Astrocyte of the spinal cord (primary cell): ENCODE measurements around the gene TEDC1.

Experiments used
- DNase-seq: peaks from one replicate; pipeline ENCODE4 v3.0.0; 2011; ENCODE audit warnings: low read depth, low spot score
- H3K4me3 ChIP-seq: 2 replicates; pipeline ENCODE4 v1.5.1; 2011; ENCODE audit warnings: low read depth, mild to moderate bottlenecking, low read length, moderate library complexity
- in situ Hi-C: cut with HindIII; loops from 2 replicates; pipeline ENCODE4 v1.10.0; 2017; ENCODE audit warnings: low sequenced_read_pairs
- TF ChIP-seq, protein P1 (sequence below): IDR thresholded peaks from 2 replicates; pipeline ENCODE4 v1.5.1; 2012; ENCODE audit warnings: low read depth, mild to moderate bottlenecking, low read length, inconsistent platforms

TEDC1 gene

GRCh38 chr14:105526776-105527380 is 35.8 kb downstream of the TEDC1 start:
- in situ Hi-C loops: no loop called here
- peak overlapping the region; percentile 42 for H3K4me3 ChIP-seq

GRCh38 chr14:105527381-105527825 is 36.4 kb downstream of the TEDC1 start:
- H3K4me3 ChIP-seq: peak overlapping the region; percentile 42
- no peak for DNase-seq
- in situ Hi-C loops: no loop called here
- TF ChIP-seq, protein P1, sequence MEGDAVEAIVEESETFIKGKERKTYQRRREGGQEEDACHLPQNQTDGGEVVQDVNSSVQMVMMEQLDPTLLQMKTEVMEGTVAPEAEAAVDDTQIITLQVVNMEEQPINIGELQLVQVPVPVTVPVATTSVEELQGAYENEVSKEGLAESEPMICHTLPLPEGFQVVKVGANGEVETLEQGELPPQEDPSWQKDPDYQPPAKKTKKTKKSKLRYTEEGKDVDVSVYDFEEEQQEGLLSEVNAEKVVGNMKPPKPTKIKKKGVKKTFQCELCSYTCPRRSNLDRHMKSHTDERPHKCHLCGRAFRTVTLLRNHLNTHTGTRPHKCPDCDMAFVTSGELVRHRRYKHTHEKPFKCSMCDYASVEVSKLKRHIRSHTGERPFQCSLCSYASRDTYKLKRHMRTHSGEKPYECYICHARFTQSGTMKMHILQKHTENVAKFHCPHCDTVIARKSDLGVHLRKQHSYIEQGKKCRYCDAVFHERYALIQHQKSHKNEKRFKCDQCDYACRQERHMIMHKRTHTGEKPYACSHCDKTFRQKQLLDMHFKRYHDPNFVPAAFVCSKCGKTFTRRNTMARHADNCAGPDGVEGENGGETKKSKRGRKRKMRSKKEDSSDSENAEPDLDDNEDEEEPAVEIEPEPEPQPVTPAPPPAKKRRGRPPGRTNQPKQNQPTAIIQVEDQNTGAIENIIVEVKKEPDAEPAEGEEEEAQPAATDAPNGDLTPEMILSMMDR: no peak

More at GRCh38 chr14:105526776-105527380, 35.8 kb downstream of the TEDC1 start:
- no peak for DNase-seq
- TF ChIP-seq, protein P1: no peak

DNA sequence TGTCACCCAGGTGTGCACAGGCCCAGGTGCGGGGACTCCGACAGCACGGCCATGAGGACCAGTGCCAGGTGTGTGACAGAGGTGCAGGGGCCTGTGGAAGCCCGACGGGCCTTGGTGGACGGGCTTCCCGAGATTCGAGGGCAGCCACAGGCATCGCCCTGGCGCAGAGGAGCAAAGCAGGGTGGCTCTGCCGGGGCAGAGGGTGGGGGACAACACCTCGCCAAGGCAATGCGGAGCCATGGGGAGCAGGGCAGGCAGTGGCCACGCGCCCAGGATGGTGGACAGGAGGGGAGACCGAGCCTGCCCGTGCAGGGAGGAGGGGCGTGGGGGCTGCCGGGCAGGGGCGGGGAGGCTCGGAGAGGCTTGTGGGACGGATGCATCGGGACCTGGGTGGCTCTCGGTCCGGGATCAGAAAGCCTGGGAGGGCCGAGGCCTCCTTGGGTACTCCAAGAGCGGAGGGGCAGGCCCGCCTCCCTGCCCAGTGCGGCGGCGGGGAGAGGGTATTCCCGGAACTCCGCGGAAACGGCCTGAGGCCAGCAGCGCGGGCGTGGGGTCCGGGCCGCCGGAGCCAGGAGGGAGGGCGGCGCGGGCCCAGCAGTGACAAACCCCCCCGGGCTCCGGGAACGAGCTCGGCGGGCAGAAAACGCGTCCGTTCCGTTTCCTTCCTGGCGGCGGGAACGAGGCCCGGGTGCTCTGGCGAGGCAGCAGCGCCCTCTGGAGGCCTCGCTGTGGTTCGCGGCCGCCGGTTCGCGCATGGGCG is 37.0 kb downstream of the TEDC1 start:
- peak; percentile 58 for DNase-seq
- in situ Hi-C loops: no loop called here
- peak overlapping the region; percentile 38 for H3K4me3 ChIP-seq
- TF ChIP-seq, protein P1: peak; percentile 76

- TF ChIP-seq, protein P1: no peak
- in situ Hi-C loops: no loop called here
- no peak overlapping the region for H3K4me3 ChIP-seq
- no peak for DNase-seq
These were observed 37.7 kb downstream of the TEDC1 start for GRCh38 chr14:105528586-105529318.

GRCh38 chr14:105529319-105529568 is 38.2 kb downstream of the TEDC1 start:
- H3K4me3 ChIP-seq: no peak overlapping the region
- TF ChIP-seq, protein P1: no peak
- in situ Hi-C loops: no loop called here
- DNase-seq: no peak

DNA sequence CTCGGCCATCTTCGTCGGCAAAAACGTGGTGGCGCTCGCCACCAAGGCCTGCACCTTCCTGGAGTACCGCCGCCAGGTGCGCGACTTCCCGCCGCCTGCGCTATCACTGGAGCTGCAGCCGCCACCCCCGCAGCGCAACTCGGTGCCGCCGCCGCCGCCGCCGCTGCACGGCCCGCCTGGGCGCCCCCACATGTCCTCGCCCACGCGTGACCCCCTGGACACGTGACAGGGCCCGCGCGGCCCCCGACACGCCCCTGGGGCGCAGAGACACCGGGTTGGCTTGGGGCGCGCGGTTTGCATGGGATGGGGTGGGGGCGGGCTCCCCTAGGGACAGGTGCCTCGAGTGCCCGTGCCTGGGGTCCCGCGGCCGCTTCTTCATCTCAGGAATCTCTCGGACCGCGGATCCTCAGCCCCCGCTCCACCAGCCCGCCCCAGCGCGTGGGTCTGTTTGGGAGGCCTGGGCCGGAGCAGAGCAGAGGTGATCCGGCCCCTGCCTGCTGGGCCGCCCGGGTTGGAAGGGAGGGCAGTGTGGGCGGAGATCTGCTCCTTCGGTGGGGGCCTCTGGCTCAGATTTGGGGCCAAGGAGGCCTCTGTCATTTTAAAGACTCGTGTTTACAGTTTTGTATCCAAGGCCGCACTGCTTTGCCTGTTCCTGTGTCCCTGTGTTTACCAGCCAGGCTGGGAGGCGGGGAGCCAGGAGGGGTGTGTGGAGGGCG is 38.7 kb downstream of the TEDC1 start:
- TF ChIP-seq, protein P1: no peak
- in situ Hi-C loops: no loop called here
- no peak for DNase-seq
- no peak overlapping the region for H3K4me3 ChIP-seq
